GM08714 (cell line): Measurements from ENCODE around the gene SNTG2.
"Not testable (repeated sequence)": the region's sequence is repeated elsewhere in the genome, so short reads cannot be mapped to it uniquely, and the experiment has no call there.

ENCODE experiments used
- H3K4me3 ChIP-seq: fragments of 200-500 bp; sonication (Bioruptor generic); 2 replicates; pipeline ENCODE4 v1.5.1; 2014; ENCODE audit warnings: mild to moderate bottlenecking, low read length, inconsistent platforms
- ZNF274 ChIP-seq: IDR thresholded peaks from 2 replicates; pipeline ENCODE4 v1.6.1; 2012; ENCODE audit warnings: mild to moderate bottlenecking, low read depth, low read length

Gene SNTG2

GRCh38 chr2:1088192-1088860 is 137.7 kb downstream of the SNTG2 start:
- TF ChIP-seq ZNF274, result no peak

GRCh38 chr2:1088940-1089339 is 138.3 kb downstream of the SNTG2 start:
- no peak for TF ChIP-seq ZNF274
- H3K4me3 ChIP-seq, result no peak overlapping the region

More at GRCh38 chr2:1088192-1088860, 137.7 kb downstream of the SNTG2 start:
- H3K4me3 ChIP-seq, result no peak overlapping the region

GRCh38 chr2:1091895-1092585 is 141.4 kb downstream of the SNTG2 start:
- no peak for TF ChIP-seq ZNF274
- H3K4me3 ChIP-seq, result no peak overlapping the region

- H3K4me3 ChIP-seq, result not testable (repeated sequence)
These were observed 143.0 kb downstream of the SNTG2 start for GRCh38 chr2:1093668-1094067.

- no peak overlapping the region for H3K4me3 ChIP-seq
- no peak for TF ChIP-seq ZNF274
These were observed 146.5 kb downstream of the SNTG2 start for GRCh38 chr2:1097101-1097500.

GRCh38 chr2:1099418-1099817 is 148.8 kb downstream of the SNTG2 start:
- no peak overlapping the region for H3K4me3 ChIP-seq
- no peak for TF ChIP-seq ZNF274

GRCh38 chr2:1101011-1101782 is 150.5 kb downstream of the SNTG2 start:
- no peak for TF ChIP-seq ZNF274
- H3K4me3 ChIP-seq, result no peak overlapping the region

GRCh38 chr2:1101982-1102590 is 151.4 kb downstream of the SNTG2 start:
- H3K4me3 ChIP-seq, result no peak overlapping the region
- no peak for TF ChIP-seq ZNF274

- H3K4me3 ChIP-seq, result no peak overlapping the region
- no peak for TF ChIP-seq ZNF274
These were observed 153.7 kb downstream of the SNTG2 start for GRCh38 chr2:1104364-1104763.

- H3K4me3 ChIP-seq, result not testable (repeated sequence)
These were observed 155.7 kb downstream of the SNTG2 start for GRCh38 chr2:1106344-1106743.

- no peak overlapping the region for H3K4me3 ChIP-seq
- no peak for TF ChIP-seq ZNF274
These were observed 165.3 kb downstream of the SNTG2 start for GRCh38 chr2:1115843-1116539.

- TF ChIP-seq ZNF274, result no peak
- H3K4me3 ChIP-seq, result no peak overlapping the region
These were observed 166.9 kb downstream of the SNTG2 start for GRCh38 chr2:1117569-1117968.

GRCh38 chr2:1125217-1125616 is 174.6 kb downstream of the SNTG2 start:
- TF ChIP-seq ZNF274, result no peak
- no peak overlapping the region for H3K4me3 ChIP-seq
